H1 (cell line): Measurements from ENCODE around the gene EXTL2. TPM values are rescaled to one million over a fixed set of nuclear protein-coding genes. Genes with fewer than 3 reads are reported as not detected.

ENCODE experiments used
- CTCF ChIA-PET: fragments of 300-600 bp; sonication (Branson Sonifier 250); formaldehyde crosslinking; loops from one replicate; lab custom pipeline; 2021; ENCODE audit not compliant: partially characterized antibody; lab: Charles Lee
- POLR2A ChIA-PET: fragments of 300-600 bp; sonication (Branson Sonifier 250); formaldehyde crosslinking; loops from one replicate; lab custom pipeline; 2021; ENCODE audit warnings: inconsistent platforms; ENCODE audit not compliant: partially characterized antibody; lab: Charles Lee
- DNase-seq, 2 experiments: peaks; one replicate each; pipeline versions ENCODE4 v3.0.0 to v3.0.0-alpha.2; 2010 to 2022; ENCODE audit warnings: low spot score in 2 of 2, low read depth in 1 of 2, mixed read lengths in 1 of 2
- FAIRE-seq: peaks from 2 replicates; lab custom pipeline; 2011; peaks lifted over from hg19 to GRCh38; lab: Jason Lieb, UNC
- H2AFZ ChIP-seq: 2 replicates; pipeline ENCODE4 v1.8.1; 2012; ENCODE audit warnings: low read length, inconsistent platforms
- H2AK5ac ChIP-seq: 2 replicates; pipeline ENCODE4 v1.6.1; 2013; ENCODE audit warnings: low read depth, low read length
- H2BK120ac ChIP-seq: replicated peaks from 2 replicates; pipeline ENCODE3; 2013; ENCODE audit warnings: low read depth, low read length, inconsistent platforms
- H2BK12ac ChIP-seq: 2 replicates; pipeline ENCODE4 v1.6.1; 2013; ENCODE audit warnings: low read depth, low read length
- H2BK15ac ChIP-seq: 2 replicates; pipeline ENCODE4 v1.6.1; 2013; ENCODE audit warnings: low read length
- H2BK20ac ChIP-seq: 2 replicates; pipeline ENCODE4 v1.6.1; 2013; ENCODE audit warnings: low read length
- H2BK5ac ChIP-seq: 2 replicates; pipeline ENCODE4 v1.6.1; 2013; ENCODE audit warnings: low read depth, low read length
- H3K14ac ChIP-seq: 2 replicates; pipeline ENCODE4 v1.6.1; 2013; ENCODE audit warnings: inconsistent platforms; ENCODE audit not compliant: insufficient read length
- H3K18ac ChIP-seq: 2 replicates; pipeline ENCODE4 v1.6.1; 2013; ENCODE audit warnings: low read length; ENCODE audit errors: extremely low read depth
- H3K23ac ChIP-seq: 2 replicates; pipeline ENCODE4 v1.6.1; 2013; ENCODE audit warnings: inconsistent platforms; ENCODE audit not compliant: insufficient read length
- H3K23me2 ChIP-seq: 2 replicates; pipeline ENCODE4 v1.6.1; 2013; ENCODE audit warnings: low read depth, low read length
- H3K27ac ChIP-seq: 2 replicates; pipeline ENCODE4 v1.6.1; 2011; ENCODE audit warnings: low read depth, low read length, inconsistent platforms
- H3K27me3 ChIP-seq, 4 experiments: replicated peaks in 1 of 4; 1 replicate in 1 of 4; 2 replicates in 3 of 4; pipeline versions ENCODE4 v1.6.1 to v1.8.1; 2011 to 2013; ENCODE audit warnings: low read length in 3 of 4, mild to moderate bottlenecking in 3 of 4, inconsistent platforms in 2 of 4, mixed read lengths in 2 of 4, moderate library complexity in 1 of 4; ENCODE audit not compliant: control insufficient read depth in 3 of 4, insufficient read depth in 3 of 4; ENCODE audit errors: extremely low read depth in 1 of 4
- H3K36me3 ChIP-seq, 4 experiments: 2 replicates each; pipeline versions ENCODE4 v1.6.1 to v1.8.1; 2011 to 2013; ENCODE audit warnings: mild to moderate bottlenecking in 4 of 4, low read length in 3 of 4, moderate library complexity in 2 of 4, control low read depth in 1 of 4, inconsistent platforms in 1 of 4; ENCODE audit not compliant: insufficient read depth in 4 of 4, control insufficient read depth in 2 of 4
- H3K4ac ChIP-seq: replicated peaks from 2 replicates; pipeline ENCODE3; 2013; ENCODE audit warnings: low read length, low read depth, mixed read lengths, inconsistent platforms; ENCODE audit not compliant: insufficient read length
- H3K4me1 ChIP-seq, 4 experiments: replicated peaks in 1 of 4; 1 replicate in 1 of 4; 2 replicates in 3 of 4; pipeline versions ENCODE4 v1.6.1 to v1.8.1; 2011 to 2013; ENCODE audit warnings: low read length in 3 of 4, inconsistent platforms in 2 of 4, mixed read lengths in 1 of 4; ENCODE audit not compliant: insufficient read depth in 4 of 4, control insufficient read depth in 3 of 4
- H3K4me2 ChIP-seq, 2 experiments: 2 replicates each; pipeline versions ENCODE4 v1.6.1 to v1.8.1; 2011 to 2013; ENCODE audit warnings: low read depth in 2 of 2, low read length in 2 of 2, control low read depth in 1 of 2, inconsistent platforms in 1 of 2, mild to moderate bottlenecking in 1 of 2; ENCODE audit not compliant: insufficient read depth in 1 of 2
- H3K4me3 ChIP-seq, 4 experiments: fragments of 200-600, 300-600 bp in 1 of 4; sonication (generic), shearing (Covaris generic), sonication (Bioruptor Twin) in 1 of 4; 2 replicates each; pipeline versions ENCODE4 v1.5.1 to v1.8.1; 2011 to 2016; ENCODE audit warnings: low read length in 4 of 4, low read depth in 3 of 4, control low read depth in 2 of 4, inconsistent platforms in 2 of 4, mild to moderate bottlenecking in 2 of 4, mixed read lengths in 1 of 4, moderate library complexity in 1 of 4; ENCODE audit not compliant: insufficient read depth in 2 of 4; ENCODE audit errors: extremely low read depth in 1 of 4
- H3K56ac ChIP-seq: replicated peaks from 2 replicates; pipeline ENCODE3; 2013; ENCODE audit warnings: low read depth, mild to moderate bottlenecking, mixed read lengths, low read length, inconsistent platforms; ENCODE audit not compliant: insufficient read length
- H3K79me1 ChIP-seq: 2 replicates; pipeline ENCODE4 v1.6.1; 2013; ENCODE audit warnings: low read depth, low read length, control low read depth
- H3K79me2 ChIP-seq, 2 experiments: 2 replicates each; pipeline versions ENCODE4 v1.6.1 to v1.8.1; 2012 to 2013; ENCODE audit warnings: low read length in 2 of 2, mild to moderate bottlenecking in 2 of 2, inconsistent platforms in 1 of 2; ENCODE audit not compliant: insufficient read depth in 2 of 2, control insufficient read depth in 1 of 2
- H3K9ac ChIP-seq, 4 experiments: replicated peaks in 1 of 4; 1 replicate in 1 of 4; 2 replicates in 3 of 4; pipeline versions ENCODE4 v1.6.1 to v1.8.1; 2011 to 2013; ENCODE audit warnings: low read depth in 3 of 4, low read length in 3 of 4, control low read depth in 2 of 4, mild to moderate bottlenecking in 2 of 4, moderate library complexity in 2 of 4, inconsistent platforms in 1 of 4; ENCODE audit errors: extremely low read depth in 1 of 4
- H3K9me3 ChIP-seq, 2 experiments: 2 replicates each; pipeline versions ENCODE4 v1.6.1 to v1.8.1; 2012 to 2013; ENCODE audit warnings: mild to moderate bottlenecking in 2 of 2, moderate library complexity in 2 of 2, control low read depth in 1 of 2, inconsistent platforms in 1 of 2, low read depth in 1 of 2, low read length in 1 of 2, mixed read lengths in 1 of 2; ENCODE audit not compliant: insufficient read depth in 2 of 2
- H4K20me1 ChIP-seq, 2 experiments: replicated peaks in 1 of 2; 2 replicates each; pipeline versions ENCODE3 to v1.8.1; 2011 to 2013; ENCODE audit warnings: inconsistent platforms in 2 of 2, low read length in 2 of 2, mild to moderate bottlenecking in 1 of 2; ENCODE audit not compliant: insufficient read depth in 2 of 2, control insufficient read depth in 1 of 2
- H4K5ac ChIP-seq: 2 replicates; pipeline ENCODE4 v1.6.1; 2013; ENCODE audit warnings: low read length, low read depth, mixed read lengths, inconsistent platforms; ENCODE audit not compliant: insufficient read length
- H4K8ac ChIP-seq: 2 replicates; pipeline ENCODE4 v1.8.0; 2013; ENCODE audit warnings: mild to moderate bottlenecking, moderate library complexity, low read length, inconsistent platforms; ENCODE audit not compliant: insufficient read depth; ENCODE audit errors: extremely low read depth
- H4K91ac ChIP-seq: replicated peaks from 2 replicates; pipeline ENCODE3; 2013; ENCODE audit warnings: low read length, mixed read lengths, inconsistent platforms; ENCODE audit not compliant: insufficient read length
- BACH1 ChIP-seq: IDR thresholded peaks from 2 replicates; pipeline ENCODE4 v1.6.1; 2012; ENCODE audit warnings: low read length, improper control_type of control experiment
- CBX5 ChIP-seq: fragments of 300-800, 300-1000 bp; sonication (generic); IDR thresholded peaks from 2 replicates; pipeline ENCODE4 v1.7.1; 2016; ENCODE audit warnings: antibody characterized with exemption, low read length, low read depth
- EGR1 ChIP-seq: IDR thresholded peaks from 2 replicates; pipeline ENCODE4 v1.6.1; 2011; ENCODE audit warnings: low read depth, low read length, borderline replicate concordance
- GABPA ChIP-seq: IDR thresholded peaks from 2 replicates; pipeline ENCODE4 v1.6.1; 2011; ENCODE audit warnings: mild to moderate bottlenecking, low read length, moderate library complexity, borderline replicate concordance; ENCODE audit not compliant: insufficient read depth
- HDAC2 ChIP-seq, 2 experiments: fragments of 300-600 bp in 1 of 2; sonication (generic) in 1 of 2; IDR thresholded peaks; 2 replicates each; pipeline ENCODE4 v1.6.1; 2011 to 2012; ENCODE audit warnings: low read depth in 2 of 2, low read length in 2 of 2, mild to moderate bottlenecking in 2 of 2, moderate library complexity in 2 of 2, borderline replicate concordance in 1 of 2, inconsistent platforms in 1 of 2
- POLR2AphosphoS5 ChIP-seq: IDR thresholded peaks from 2 replicates; pipeline ENCODE4 v1.6.1; 2011; ENCODE audit warnings: low read depth, low read length
- RAD21 ChIP-seq, 2 experiments: IDR thresholded peaks in 1 of 2; conservative IDR thresholded peaks in 1 of 2; 2 replicates each; pipeline ENCODE4 v1.6.1; 2011; ENCODE audit warnings: low read depth in 2 of 2, low read length in 2 of 2, improper control_type of control experiment in 1 of 2, inconsistent platforms in 1 of 2, mild to moderate bottlenecking in 1 of 2, moderate library complexity in 1 of 2
- RFX5 ChIP-seq: IDR thresholded peaks from 2 replicates; pipeline ENCODE4 v1.6.1; 2011; ENCODE audit warnings: low read depth, low read length, improper control_type of control experiment, borderline replicate concordance
- SAP30 ChIP-seq: fragments of 300-600 bp; sonication (generic); IDR thresholded peaks from 2 replicates; pipeline ENCODE4 v1.7.1; 2012; ENCODE audit warnings: low read length, moderate library complexity, mild to moderate bottlenecking, inconsistent platforms; ENCODE audit not compliant: insufficient read depth, insufficient replicate concordance
- SP2 ChIP-seq: IDR thresholded peaks from 2 replicates; pipeline ENCODE4 v1.6.1; 2012; ENCODE audit warnings: mild to moderate bottlenecking, low read length, inconsistent platforms
- SP4 ChIP-seq: IDR thresholded peaks from 2 replicates; pipeline ENCODE4 v1.6.1; 2012; ENCODE audit warnings: low read length, inconsistent platforms
- TAF7 ChIP-seq: optimal IDR thresholded peaks from 2 replicates; pipeline ENCODE3; 2011; ENCODE audit warnings: low read depth, mild to moderate bottlenecking, inconsistent platforms, low read length, moderate library complexity, borderline replicate concordance
- ZNF274 ChIP-seq: IDR thresholded peaks from 2 replicates; pipeline ENCODE4 v1.7.0; 2012; ENCODE audit warnings: low read length, borderline replicate concordance; ENCODE audit errors: extremely low read depth
- polyA plus RNA-seq, 7 experiments: library from polyadenylated mRNA; depleted of rRNA in 3 of 7; stranded (reverse) in 5 of 7; unstranded in 2 of 7; fragments of >200 nt in 5 of 7; fragments of 200-250 nt in 2 of 7; gene quantifications; 1 replicate in 5 of 7; 2 replicates in 1 of 7; 4 replicates in 1 of 7; pipeline versions ENCODE4 v1.2.1 to v1.2.3, GENCODE V29; 2011 to 2013; ENCODE audit warnings: missing spikeins in 2 of 7, mixed read lengths in 2 of 7
- total RNA-seq: library from RNA; stranded (reverse); fragmentation: NEBNext Ultra II Directional; extraction: Animal tissue kit (Norgen Biotek cat#: 25700); gene quantifications from 2 replicates; pipeline ENCODE4 v1.2.1, GENCODE V29; 2021

EXTL2 gene
- total and polyA plus RNA-seq, 2 of the 8 experiments (the other 6 are each of a cell fraction or from before 2014, with no cell fraction given): 27.1 to 54.7 TPM

- Histone ChIP-seq H3K4me3 (no peak overlapping the region), H2BK20ac (no peak overlapping the region), H3K18ac (no peak overlapping the region), H3K56ac (no peak overlapping the region), H4K20me1 (no peaks in the 10 kb centered on the region), H3K4ac (no peak overlapping the region), H3K36me3 (peaks cover 0 to 24% (median 8%) of the 10 kb centered on the region in 4 experiments; a peak in 6 of 8 replicates), H3K23me2 (no peaks in the 10 kb centered on the region), H3K14ac (no peak overlapping the region), H3K4me1 (no peaks in the 10 kb centered on the region), H2BK12ac (no peak overlapping the region), H4K91ac (no peak overlapping the region), H3K27me3 (no peaks in the 10 kb centered on the region), H3K79me1 (no peaks in the 10 kb centered on the region), H3K9me3 (no peaks in the 10 kb centered on the region), H2AFZ (no peak overlapping the region), H3K9ac (no peak overlapping the region), H2BK15ac (no peak overlapping the region), H2AK5ac (no peak overlapping the region), H3K79me2 (no peaks in the 10 kb centered on the region), H3K27ac (no peak overlapping the region), H3K4me2 (no peak overlapping the region), H4K5ac (no peak overlapping the region), H3K23ac (no peak overlapping the region), H2BK120ac (no peak overlapping the region), H2BK5ac (no peak overlapping the region), H4K8ac (no peak overlapping the region)
- no peak for FAIRE-seq
- CTCF ChIA-PET: interaction anchor here (0.9 kb wide), 1 partner anchor 261 kb away, joined by 3 read pairs; no protein-coding TSS in a partner anchor
- no peak for TF ChIP-seq CBX5
- TF ChIP-seq EGR1: no peak
- no peak for TF ChIP-seq SP4
- no peak for TF ChIP-seq RAD21 (IDR thresholded peaks at IDR 0.05 in 1 of 2, conservative IDR thresholded peaks at IDR 0.05 in 1 of 2; ENCODE audit: low read depth in 2 of 2, low read length in 2 of 2)
- TF ChIP-seq HDAC2 (IDR thresholded peaks at IDR 0.05; ENCODE audit: borderline replicate concordance in 1 of 2, low read depth in 2 of 2, low read length in 2 of 2): no peak
- TF ChIP-seq BACH1: no peak
- no peak for TF ChIP-seq ZNF274
- TF ChIP-seq SP2: no peak
- no peak for TF ChIP-seq RFX5
- TF ChIP-seq TAF7: no peak
- TF ChIP-seq POLR2AphosphoS5: no peak
- TF ChIP-seq SAP30: no peak
- no peak for TF ChIP-seq GABPA
- POLR2A ChIA-PET: no interaction called here
- DNase-seq: no peak
Observed at GRCh38 chr1:100876291-100876690, 18.4 kb downstream of the EXTL2 start.
